HG03442 (cell line): ENCODE results near the gene ZNF555.
"Not testable (repeated sequence)": the region's sequence is repeated elsewhere in the genome, so short reads cannot be mapped to it uniquely, and the experiment has no call there.

ENCODE experiments used
- ATAC-seq: cut with Tn5 transposase; IDR thresholded peaks from one replicate; pipeline ENCODE4 v1.9.1; 2021; ENCODE audit warnings: mild to moderate bottlenecking, moderate library complexity; ENCODE audit not compliant: unreplicated experiment

The ZNF555 gene

GRCh38 chr19:2840794-2841791 is at the start of gene ZNF555:
Gene ZNF555, plus strand, starts transcription at chr19:2841475. Its CDS starts 98 bp downstream, at chr19:2841573.
- ATAC-seq = peak; percentile 86

DNA sequence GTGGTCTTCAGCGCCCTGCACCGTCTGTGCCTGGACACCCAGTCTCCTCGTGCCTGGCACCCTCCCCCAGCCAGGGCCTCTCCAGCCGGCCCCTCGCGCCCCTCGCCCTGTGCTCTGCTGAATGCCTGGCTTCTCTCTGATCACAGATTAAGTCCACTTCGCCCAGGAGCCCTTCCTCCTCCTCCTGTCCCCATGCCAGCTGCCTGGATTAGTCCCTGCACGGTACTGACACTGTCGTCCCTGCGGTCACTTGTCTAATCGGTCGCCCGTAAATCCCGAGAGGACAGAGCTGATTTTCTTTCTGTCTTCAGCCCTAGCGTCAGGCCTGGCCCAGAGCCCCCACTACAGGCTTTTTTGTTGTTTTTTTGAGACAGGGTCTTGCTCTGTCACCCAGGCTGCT is 49.4 kb upstream of the ZNF555 start:
- no peak for ATAC-seq

DNA sequence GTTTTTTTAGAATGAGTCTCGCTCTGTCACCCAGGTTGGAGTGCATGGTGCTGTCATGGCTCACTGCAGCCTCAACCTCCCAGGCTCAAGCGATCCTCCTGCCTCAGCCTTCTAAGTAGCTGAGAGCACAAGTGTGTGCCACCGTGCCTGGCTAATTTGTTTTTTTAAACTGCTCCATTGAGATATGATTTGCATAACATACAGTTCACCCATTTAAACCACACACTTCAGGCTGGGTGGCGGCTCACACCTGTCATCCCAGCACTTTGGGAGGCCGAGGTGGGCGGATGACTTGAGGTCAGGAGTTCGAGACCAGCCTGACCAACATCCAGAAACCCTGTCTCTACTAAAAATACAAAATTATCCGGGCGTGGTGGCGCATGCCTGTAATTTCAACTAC is 48.6 kb upstream of the ZNF555 start:
- not testable (repeated sequence) for ATAC-seq

DNA sequence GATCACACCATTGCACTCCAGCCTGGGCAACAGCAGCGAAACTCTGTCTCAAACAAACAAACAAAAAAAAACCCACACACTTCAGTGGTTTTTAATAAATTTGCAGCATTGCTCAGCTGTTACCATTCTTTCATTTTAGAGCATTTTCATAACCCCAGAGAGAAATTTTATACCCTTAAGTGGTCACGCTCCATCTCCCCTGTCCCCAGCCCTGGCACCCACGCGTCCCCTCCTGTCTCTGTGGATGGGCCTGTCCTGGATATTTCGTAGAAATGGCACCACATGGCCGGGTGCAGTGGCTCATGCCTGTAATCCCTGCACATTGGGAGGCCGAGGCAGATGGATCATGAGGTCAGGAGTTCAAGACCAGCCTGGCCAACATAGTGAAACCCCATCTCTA is 48.1 kb upstream of the ZNF555 start:
- no peak for ATAC-seq

GRCh38 chr19:2793577-2793976 is 47.7 kb upstream of the ZNF555 start:
- ATAC-seq = no peak

DNA sequence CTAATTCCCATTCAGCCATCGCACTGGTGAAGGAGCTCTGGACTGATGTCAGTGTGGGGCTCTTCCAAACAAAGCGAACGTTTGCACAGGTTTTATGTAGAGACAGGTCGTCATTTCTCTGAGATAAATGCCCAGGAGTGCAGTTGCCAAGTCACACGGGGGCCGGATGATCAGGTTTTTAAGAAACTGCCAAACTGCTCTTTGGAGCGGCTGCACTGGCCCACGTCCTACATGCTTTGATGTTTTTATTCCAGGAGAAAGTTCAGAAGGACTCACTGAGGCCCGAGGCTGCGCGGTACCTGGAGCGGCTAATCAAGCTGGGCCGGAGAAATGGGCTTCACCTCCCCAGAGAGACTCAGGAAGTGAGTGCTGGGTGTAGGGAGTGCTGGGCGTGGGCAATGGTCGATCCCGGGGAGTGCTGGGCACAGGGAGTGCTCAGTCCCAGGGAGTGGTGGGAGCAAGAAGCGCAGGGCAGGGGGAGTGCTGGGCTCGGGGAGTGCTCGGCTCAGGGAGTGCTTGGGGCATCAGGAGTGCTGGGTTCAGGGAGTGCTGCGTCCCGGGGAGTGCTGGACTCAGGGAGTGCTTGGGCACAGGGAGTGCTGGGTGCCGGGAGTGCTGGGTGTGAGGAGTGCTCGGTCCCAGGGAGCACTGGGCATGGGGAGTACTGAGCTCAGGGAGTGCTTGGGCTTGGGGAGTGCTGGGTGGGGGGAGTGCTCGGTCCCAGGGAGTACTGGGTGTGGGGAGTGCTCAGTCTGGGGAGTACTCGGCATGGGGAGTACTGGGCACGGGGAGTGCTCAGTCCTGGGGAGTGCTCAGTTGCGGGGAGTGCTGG is 45.2 kb upstream of the ZNF555 start:
- ATAC-seq = no peak

GRCh38 chr19:2796659-2797266 is 44.5 kb upstream of the ZNF555 start:
- ATAC-seq = no peak

DNA sequence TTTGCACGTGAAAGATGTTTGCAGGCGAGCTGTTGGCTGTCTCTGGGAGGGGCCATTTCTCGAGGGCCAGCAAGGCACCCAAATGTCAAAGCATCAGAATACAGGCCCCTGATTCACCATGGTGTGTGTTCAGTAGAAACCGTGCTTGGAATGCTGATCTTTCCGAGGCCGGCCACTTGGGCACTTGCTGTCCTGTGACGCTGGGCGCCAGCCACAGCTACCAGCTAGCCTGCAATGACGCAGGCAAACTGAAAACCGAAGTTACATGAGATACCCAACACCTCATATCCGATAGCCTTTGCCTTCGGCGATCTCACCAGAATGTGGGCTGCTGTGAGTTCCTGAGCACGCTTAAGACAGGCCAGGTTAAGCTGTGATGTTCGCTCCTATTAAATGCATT is 44.0 kb upstream of the ZNF555 start:
- no peak for ATAC-seq

- ATAC-seq = no peak
These were observed 43.1 kb upstream of the ZNF555 start for GRCh38 chr19:2798158-2798685.

- no peak for ATAC-seq
These were observed 42.5 kb upstream of the ZNF555 start for GRCh38 chr19:2798733-2799132.

GRCh38 chr19:2799273-2800020 is 41.8 kb upstream of the ZNF555 start:
- ATAC-seq = no peak

DNA sequence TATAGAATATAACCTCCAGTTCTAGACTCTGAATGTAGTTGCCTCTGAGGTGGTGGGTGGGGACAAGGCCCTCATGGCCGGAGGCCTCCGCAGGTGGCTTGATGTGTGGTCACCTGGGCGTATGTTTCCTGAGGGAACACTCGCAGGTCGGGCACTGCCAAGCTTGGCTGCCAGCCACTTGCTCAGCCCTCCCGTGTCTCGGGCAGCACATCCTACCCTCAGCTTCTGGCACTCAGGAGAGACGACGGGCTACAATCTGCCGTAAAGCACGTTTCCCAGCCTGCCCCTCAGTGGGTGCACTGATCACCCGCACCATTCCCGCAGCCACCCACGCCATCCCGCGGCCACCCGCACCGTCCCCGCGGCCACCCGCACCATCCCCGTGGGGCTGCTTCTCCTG is 40.8 kb upstream of the ZNF555 start:
- ATAC-seq = no peak

GRCh38 chr19:2802826-2803225 is 38.4 kb upstream of the ZNF555 start:
- no peak for ATAC-seq

- ATAC-seq = no peak
These were observed 37.7 kb upstream of the ZNF555 start for GRCh38 chr19:2803486-2804155.

- no peak for ATAC-seq
These were observed 36.9 kb upstream of the ZNF555 start for GRCh38 chr19:2804156-2805004.

DNA sequence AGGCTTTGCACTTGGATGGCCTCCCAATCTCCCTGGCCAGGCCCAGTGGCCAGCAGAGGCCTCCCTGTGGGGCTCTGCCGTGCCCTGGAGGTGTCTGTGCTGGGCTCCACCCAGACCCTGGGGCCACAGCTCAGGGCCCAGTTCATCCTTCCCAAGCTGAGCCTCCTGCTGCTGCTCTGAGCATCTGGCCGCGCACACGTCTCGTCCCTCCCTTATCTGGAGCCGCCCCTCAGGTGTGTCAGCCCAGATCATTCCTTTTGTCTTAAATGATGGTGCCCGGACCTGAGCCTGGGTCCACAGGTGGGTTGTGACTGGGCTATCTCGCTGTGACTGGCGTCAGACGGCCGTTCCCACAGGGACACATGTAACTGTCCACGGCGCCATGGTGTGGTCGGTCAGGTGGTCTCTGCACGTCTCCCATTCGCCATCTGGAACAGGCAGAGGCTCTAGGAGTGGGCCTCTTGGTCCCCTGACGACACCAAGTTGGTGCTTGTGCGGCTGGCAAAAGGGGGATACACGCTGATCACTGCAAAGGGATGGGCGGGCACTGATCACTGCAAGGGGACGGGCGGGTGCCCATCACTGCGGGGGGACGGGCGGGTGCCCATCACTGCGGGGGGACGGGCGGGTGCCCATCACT is 35.9 kb upstream of the ZNF555 start:
- ATAC-seq = no peak

DNA sequence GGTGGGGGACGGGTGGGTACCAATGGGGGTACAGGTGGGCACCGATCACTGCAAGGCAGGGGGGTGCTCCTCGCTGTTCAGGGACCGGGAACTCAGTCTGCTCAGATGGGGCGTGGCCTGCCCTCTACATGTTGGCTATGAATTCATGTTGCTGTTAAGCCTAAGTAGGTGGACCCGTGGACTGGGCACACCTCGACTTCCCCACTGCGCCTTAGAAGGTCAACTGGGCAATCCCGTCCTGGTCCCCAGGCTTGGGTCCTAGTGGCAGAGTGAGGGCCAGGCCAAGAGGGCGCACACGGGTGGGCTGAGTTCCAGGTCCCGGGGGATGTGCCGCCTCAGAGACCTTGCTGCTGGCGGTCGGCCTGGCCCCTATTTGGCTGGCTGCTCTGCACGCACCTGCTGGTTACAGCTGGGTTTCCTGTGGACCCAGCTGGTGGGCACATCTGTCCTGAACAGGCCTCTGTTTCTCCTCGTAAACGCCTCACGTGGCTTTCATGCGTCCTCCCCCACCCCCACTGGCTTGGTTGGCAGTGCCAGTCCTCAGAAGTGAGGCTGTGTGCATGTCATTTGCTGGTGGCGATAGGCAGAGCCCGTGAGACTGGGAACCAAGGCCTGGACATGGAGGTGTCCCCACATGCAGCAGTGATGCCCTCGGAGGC is 35.2 kb upstream of the ZNF555 start:
- no peak for ATAC-seq
